DND-41 (cell line): ENCODE measurements around the gene ATXN3.

Experiments
- EZH2 ChIP-seq: IDR thresholded peaks from 3 replicates; pipeline ENCODE4 v1.6.1; 2012; ENCODE audit warnings: borderline replicate concordance, low read depth, mild to moderate bottlenecking, moderate library complexity, low read length, inconsistent platforms; ENCODE audit not compliant: severe bottlenecking
- TF ChIP-seq, protein P1 (sequence below): IDR thresholded peaks from 2 replicates; pipeline ENCODE4 v1.5.1; 2012; ENCODE audit warnings: borderline replicate concordance, low read length, moderate library complexity, mild to moderate bottlenecking; ENCODE audit not compliant: poor library complexity, severe bottlenecking; ENCODE audit errors: extremely low read depth

DNA sequence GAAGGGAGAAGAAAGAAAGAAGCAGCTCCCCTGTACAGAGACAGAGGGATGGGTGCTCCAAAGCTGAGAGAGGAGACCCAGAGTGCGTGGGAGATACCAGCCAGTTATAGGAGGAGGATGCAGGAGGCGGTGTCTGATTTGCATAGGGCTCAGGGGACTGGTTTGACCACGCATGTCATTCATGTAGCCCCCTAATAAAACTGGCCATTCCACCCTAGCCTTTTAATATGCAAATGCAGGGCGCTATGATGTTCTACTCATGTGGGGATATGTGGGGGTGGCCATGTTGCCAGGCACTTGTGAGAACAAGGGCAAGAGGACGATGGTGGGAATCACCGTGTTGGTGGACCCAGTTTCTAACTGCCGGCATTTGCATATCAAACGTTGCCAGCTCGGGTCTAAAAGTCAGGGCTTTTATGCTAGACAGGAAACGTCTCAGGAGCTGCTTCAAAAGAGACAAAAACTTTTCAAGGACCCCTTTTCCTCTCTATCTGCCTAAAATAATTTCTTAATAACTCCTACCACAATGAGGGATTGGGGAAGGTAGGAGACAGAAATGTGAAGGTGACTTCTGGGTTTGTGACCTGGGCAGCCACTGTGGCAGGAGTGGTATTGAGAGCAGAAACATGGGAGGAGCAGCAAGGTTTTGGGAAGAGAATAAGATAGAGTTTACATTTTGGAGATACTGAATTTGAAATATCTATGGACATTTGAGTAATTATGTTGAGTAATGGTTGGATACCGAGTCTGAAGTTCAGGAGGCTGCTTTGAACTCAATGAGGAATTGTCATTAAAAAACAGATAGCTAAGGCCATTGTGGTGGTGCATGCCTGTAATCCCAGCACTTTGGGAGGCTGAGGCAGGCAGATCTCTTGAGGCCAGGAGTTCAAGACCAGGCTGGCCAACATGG, 2.2 kb upstream of the ATXN3 start:
- TF ChIP-seq, protein P1, sequence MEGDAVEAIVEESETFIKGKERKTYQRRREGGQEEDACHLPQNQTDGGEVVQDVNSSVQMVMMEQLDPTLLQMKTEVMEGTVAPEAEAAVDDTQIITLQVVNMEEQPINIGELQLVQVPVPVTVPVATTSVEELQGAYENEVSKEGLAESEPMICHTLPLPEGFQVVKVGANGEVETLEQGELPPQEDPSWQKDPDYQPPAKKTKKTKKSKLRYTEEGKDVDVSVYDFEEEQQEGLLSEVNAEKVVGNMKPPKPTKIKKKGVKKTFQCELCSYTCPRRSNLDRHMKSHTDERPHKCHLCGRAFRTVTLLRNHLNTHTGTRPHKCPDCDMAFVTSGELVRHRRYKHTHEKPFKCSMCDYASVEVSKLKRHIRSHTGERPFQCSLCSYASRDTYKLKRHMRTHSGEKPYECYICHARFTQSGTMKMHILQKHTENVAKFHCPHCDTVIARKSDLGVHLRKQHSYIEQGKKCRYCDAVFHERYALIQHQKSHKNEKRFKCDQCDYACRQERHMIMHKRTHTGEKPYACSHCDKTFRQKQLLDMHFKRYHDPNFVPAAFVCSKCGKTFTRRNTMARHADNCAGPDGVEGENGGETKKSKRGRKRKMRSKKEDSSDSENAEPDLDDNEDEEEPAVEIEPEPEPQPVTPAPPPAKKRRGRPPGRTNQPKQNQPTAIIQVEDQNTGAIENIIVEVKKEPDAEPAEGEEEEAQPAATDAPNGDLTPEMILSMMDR: no peak
- no peak for TF ChIP-seq EZH2
